ENCODE results near the gene TSPAN14.

TSPAN14 gene

DNA sequence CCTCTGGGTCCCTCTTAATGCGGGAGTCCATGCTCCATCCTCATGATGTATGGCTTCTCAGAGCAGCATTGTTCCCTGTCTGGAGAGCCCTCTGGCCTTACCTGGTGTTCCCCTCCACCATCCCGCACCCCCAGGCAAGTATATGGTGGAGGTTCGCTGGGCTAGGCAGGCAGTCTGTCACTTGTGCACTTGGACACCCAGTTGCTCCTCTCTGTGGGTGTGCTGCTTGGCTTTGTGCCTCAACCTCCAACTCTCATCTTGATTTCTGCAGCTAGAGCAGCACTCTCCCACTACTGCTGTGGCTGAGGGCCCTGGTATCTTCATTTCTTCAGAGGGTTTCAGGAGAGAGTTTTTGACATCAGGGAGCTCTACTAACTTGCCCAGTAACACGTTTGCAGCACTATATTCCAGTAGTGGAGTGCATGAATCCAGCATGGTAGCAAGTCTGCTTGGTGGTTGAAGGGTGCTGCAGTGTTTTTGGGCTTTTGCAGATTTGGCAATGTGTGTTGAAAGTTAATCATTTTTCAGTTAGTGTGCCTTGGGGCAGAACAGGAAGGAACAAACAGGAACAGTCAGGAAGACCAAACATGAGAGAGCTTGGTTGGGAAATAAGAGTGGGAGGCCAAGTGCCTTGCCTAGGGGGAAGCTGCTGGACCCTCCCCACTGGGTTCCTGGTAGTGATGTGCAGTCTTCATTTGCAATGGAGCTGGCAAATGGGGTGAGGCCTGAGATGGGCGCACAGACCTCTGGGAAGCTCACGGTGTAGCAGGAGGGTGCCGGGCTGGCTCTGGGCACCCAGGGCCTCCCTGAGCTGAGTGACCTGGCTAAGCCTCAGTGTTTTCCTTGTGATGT is 37.4 kb downstream of the TSPAN14 start:
- no peak for DNase-seq

DNA sequence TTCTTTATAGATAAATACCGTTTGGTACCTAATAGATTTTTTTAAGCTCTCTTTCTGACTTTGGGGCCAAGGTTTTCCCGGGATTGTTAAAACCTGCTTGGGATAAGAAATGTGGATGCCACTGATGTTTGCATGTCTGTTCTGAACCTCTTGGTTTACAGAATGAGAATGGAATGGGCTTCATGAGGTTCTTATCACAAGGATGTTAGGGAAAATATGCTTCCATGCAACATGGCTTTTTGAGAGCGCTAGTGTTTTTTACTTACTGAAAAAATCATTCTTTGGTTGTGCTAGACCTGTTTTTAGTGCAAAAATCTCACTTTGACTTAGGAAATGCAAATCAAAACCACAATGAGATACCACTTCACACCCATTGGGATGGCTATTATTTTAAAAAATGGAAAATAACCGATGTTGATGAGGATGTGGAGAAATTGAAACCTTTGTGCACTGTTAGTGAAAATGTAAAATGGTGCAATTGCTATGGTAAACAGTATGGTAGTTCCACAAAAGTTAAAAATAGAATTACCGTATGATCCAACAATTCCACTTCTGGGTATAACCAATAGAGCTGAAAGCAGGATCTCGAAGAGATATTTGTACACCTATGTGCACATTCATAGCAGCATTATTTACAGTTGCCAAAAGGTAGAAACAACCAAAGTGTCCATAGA is 38.9 kb downstream of the TSPAN14 start:
- DNase-seq, result no peak

- DNase-seq, result no peak
These were observed 39.5 kb downstream of the TSPAN14 start for GRCh38 chr10:80493522-80494051.

DNA sequence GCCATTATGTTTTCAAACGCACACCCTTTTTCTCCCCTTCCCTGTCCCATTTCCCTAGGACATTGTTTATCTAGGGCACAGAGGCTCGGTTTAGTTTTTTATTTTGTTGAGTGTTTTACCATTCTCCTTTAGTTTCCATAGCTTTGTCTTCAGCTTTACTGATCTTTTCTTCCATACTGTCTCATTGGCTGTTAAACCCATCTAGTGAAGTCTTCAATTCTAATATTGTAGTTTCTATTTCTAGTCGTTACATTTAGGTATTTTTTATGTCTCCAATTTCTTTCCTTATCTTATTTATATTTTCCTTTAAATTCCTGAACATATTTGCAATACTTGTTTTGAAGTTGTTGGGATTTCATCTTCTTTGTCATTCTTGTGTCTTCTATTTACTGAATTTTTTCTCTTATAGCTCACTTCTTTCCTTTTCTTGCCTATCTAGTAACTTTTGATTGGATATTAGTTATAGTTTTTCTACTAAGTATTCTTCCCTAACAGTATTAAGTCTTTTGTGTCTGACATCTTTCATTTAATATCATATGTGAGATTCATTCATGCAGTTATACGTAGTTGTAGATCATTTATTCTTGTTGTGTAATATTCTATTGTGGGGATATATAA is 42.6 kb downstream of the TSPAN14 start:
- DNase-seq, result no peak

- DNase-seq, result no peak
These were observed 43.3 kb downstream of the TSPAN14 start for GRCh38 chr10:80497187-80498077.

DNA sequence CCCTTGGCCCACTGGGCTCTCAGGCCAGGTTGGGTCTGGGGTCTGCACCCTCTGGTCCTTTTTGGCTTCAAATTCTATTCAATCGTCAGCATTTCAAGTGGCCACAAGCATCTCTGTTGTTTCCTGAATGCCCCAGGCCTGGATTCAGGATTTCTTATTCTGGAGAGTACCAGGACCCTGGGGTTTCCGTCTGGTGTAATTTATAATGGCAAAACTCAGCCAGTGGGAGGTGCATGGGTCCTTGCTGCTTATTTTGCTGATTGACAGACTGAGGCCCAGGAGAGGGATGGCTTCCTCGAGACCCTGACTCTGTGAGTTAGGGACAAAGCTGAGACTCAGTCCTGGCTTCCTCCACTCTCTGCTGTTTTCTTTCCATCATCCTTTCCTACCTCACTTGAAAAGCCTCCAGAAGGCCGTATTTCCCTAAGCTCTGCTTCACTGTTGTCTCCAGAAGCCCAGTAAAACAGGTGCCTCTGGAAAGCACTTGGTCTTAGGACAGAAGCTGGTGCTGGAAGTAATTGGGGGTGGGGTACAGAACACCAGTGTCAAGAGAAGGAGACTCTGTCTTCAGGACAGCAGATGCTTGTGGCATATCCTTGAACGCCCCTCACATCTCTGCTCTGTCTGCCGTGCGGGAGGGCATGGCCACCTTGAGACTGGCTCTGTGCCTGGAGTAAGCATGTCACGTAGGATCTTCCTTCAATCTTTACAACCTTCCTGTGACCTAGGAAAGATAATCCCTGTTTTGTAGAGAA is 44.1 kb downstream of the TSPAN14 start:
- no peak for DNase-seq

DNA sequence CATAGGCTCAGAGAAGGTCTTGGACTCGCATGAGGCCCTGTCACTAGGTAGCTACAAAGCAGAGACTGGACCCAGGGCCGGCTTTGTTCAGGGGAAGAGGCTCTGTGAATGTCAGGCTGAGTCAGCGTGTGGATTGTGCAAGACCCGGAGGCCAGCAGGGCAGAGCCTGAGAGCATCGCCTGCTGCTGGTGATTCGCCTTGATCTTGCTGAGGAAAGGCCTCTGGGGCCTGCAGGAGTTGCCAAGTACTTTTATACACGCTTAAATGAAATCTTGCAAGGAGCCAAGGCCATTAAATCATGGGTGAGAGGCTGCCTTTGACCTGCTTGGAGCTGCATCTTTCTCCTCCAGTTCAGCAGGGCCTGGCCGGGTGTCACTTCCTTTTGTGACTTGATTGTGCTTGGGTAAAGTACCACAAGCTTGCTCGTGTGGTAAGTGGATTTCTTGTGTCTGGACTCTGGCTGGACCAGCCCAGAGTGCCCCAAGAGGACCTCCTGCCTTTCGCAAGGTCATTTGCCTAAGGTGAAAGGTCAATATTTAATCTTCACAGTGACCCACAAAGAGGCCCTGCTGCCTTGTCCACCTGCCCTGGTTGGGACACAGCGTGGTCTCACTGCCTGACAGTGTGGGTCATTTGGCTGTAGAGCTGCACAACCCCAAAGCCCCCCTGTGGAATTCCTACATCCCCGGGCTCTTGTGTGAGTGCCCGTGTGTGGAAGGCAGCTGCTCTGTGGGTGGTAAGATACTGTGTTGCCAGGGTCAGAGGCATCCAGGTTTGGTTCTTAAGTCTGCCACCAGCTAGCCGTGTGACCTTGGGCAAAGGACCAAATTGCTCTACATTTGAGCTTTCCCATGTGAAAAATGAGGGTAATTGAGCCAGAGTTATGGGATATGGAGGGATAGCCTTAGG is 45.0 kb downstream of the TSPAN14 start:
- DNase-seq, result no peak

- no peak for DNase-seq
These were observed 46.7 kb downstream of the TSPAN14 start for GRCh38 chr10:80500572-80501380.

DNA sequence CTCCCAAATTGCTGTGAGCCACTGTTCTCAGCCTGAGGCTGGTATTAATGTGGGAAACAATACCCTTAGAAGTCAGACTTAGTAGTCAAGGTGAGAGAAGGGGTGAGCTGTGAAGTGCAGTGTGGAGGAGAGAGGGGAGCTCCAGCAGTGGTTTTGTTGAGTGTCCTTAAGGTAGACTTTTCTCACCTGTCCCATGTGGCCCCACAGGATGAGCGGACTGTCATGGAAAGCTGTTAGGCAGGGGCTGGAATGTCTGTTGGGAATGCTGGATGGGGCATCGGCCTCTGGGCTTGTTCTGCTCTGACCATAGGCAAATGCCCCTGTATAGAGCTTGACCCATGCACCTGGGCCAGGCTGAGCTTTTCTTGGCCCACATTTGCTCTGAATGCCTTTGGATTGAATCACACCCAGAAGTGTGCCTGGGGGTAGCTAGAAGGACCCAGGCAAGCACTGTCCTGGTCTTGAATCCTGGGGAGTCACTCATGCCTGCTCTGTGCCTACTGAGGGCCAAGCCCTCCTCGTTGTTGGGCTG is 47.3 kb downstream of the TSPAN14 start:
- DNase-seq, result no peak

- DNase-seq, result no peak
These were observed 47.9 kb downstream of the TSPAN14 start for GRCh38 chr10:80501913-80502521.

DNA sequence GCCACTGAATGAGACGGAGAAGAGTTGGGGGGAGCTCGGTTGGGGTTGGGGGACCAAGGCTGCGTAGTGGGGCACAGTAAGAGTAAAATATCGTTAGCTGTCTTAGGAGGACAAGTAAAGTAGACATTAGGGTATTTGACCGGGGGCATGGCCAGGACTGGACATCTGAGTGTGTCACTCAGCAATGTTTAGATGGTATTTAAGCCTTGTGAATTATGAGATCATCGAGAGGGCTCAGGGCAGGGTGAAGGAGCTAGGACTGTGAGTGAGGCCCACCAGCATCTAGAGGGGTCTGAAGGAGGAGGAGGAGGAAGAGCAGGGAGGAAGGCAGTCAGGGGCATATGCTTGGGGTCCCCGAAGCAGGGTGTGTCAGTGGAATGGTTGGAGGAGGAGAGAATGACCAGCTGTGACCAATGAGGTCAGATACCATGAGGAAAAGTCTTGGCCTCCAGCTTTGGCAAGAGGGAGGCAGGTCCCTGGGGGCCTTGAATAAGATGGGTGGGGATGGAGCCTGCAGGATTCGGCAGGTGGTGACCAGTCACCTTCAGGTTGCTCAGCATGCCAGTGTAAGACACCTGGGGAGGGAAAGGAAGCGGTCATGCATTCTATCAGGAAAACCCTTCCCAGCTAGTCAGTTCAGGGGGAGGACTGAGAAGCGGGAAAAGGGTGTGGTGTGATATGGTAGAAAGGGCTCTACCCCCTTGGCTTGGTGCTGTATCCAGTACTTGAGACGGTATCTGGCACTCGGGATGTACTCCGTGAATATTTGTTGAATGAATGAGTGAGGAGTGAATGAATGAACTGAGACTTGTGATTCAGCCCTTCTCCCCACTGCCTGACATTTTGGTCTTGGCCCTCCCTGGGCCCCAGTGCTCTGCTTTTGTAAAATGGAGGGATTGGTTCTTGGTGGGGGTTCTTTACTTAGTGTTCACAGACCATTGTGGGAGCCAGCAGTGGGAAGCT is 48.8 kb downstream of the TSPAN14 start:
- no peak for DNase-seq

DNA sequence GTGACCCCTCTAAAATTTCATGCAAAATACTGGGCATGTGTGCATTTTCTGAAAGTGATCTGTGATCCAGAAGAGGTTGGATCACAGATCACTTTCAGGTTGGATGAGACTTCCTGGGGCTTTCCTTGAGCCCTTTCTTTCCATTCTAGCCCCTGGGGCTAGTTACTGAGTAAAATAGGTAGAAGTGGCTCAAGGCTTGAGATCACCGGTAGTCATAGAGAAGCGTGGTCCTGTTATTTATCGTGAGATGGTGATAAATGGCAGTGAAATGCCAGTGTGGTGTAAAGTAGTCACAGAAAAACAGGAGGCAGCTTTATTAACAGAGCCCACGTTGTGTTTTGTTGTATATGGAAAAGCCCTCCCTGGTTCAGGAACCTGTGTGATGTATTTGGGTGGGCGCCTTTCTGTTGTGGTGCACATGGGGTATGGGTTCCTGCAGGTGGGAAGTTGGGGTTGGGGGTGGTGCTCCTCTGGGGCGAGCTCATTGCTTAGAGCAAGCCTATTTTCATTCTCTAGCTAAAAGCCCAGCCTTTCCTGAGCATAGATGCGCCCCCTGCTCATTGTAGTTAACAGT is 49.6 kb downstream of the TSPAN14 start:
- DNase-seq, result no peak

- no peak for DNase-seq
These were observed 50.2 kb downstream of the TSPAN14 start for GRCh38 chr10:80504158-80504811.

DNA sequence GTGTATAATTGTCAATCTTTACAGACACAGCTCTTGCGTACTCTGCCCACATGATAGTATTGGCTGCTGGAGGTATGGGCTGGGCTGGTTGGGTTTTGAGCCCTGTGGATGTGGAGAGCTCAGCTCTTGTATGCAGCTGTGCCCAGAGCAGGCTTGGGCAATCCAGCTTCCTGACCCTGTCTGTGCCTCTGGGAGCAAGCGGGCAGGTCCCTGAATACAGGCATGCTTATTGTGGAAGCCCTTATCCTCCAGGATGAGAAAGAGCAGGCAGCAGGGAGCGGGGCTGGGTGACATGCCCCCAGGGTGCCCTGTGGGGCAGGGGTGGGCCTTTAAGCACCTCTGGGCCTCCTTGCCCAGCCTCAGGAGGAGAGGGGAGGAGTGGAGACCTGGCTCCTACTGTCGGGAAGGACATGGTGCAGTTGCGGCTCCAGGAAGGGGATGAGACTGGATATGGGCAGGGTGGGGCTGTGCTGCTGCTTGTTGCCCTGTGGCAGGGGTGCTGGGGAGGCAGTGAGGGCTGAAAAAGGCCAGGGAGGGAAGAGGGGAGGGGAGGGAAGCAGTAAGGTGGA is 50.9 kb downstream of the TSPAN14 start:
- DNase-seq, result no peak

GRCh38 chr10:80506189-80506575 is 52.1 kb downstream of the TSPAN14 start:
- DNase-seq, result no peak

DNA sequence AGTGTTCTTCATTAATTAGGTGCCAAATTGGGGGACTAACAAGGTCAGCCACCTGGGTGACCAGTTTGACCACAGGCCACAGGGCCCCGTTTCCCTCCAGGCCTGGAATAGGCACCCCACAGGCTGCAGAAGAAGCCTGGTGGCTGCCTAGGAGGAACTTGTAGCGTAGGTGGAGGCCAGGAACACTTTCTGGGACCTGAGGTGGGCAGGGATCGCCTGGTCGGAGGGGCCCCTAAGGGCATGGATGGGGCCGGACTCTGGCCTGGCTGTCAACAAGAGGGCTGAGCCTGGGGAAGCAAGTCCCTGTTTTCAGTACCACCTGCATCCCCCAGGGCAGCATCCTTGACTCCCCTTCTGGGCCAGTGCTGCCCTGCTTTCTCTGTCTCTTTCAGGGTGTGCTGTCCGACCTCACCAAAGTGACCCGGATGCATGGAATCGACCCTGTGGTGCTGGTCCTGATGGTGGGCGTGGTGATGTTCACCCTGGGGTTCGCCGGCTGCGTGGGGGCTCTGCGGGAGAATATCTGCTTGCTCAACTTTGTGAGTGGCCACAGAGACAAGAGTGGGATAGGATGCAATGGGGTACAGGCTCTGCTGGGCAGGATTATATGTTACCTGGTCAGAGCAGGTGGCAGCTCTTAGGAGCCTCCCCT is 52.9 kb downstream of the TSPAN14 start:
- DNase-seq, result no peak

All from NCI-H526 treated with DMSO at 0.1 percent for 48 hours (cell line).